Measurements from ENCODE around the gene INTS12.

The INTS12 gene

GRCh38 chr4:105674011-105674410, 34.5 kb downstream of the INTS12 start:
- Histone ChIP-seq H3K36me3 (no peaks in the 10 kb centered on the region), H3K27me3 (no peaks in the 10 kb centered on the region), H3K9me3 (no peaks in the 10 kb centered on the region), H3K4me1 (no peaks in the 10 kb centered on the region), H3K4me3 (ENCODE audit: low read depth, low read length) (no peak overlapping the region)
- DNase-seq: no peak
- TF ChIP-seq CTCF (IDR thresholded peaks at IDR 0.05; ENCODE audit: low read depth, low read length): no peak

GRCh38 chr4:105671301-105671700, 37.2 kb downstream of the INTS12 start:
- Histone ChIP-seq H3K9me3 (no peaks in the 10 kb centered on the region), H3K27me3 (no peaks in the 10 kb centered on the region), H3K36me3 (no peaks in the 10 kb centered on the region), H3K4me3 (ENCODE audit: low read depth, low read length) (no peak overlapping the region), H3K4me1 (no peaks in the 10 kb centered on the region)
- no peak for TF ChIP-seq CTCF (IDR thresholded peaks at IDR 0.05; ENCODE audit: low read depth, low read length)
- DNase-seq: no peak

- Histone ChIP-seq H3K4me1 (no peaks in the 10 kb centered on the region), H3K36me3 (no peaks in the 10 kb centered on the region), H3K9me3 (no peaks in the 10 kb centered on the region), H3K27me3 (no peaks in the 10 kb centered on the region), H3K4me3 (ENCODE audit: low read depth, low read length) (no peak overlapping the region)
- no peak for TF ChIP-seq CTCF (IDR thresholded peaks at IDR 0.05; ENCODE audit: low read depth, low read length)
- DNase-seq: no peak
Observed at GRCh38 chr4:105670684-105671083, 37.8 kb downstream of the INTS12 start.

- H3K27me3 ChIP-seq: no peaks in the 10 kb centered on the region
- no peaks in the 10 kb centered on the region for H3K9me3 ChIP-seq
- no peak overlapping the region for H3K4me3 ChIP-seq (ENCODE audit: low read depth, low read length)
- no peaks in the 10 kb centered on the region for H3K4me1 ChIP-seq
- TF ChIP-seq CTCF (IDR thresholded peaks at IDR 0.05; ENCODE audit: low read depth, low read length): peak; percentile 45
- DNase-seq: no peak
- H3K36me3 ChIP-seq: no peaks in the 10 kb centered on the region
Observed at GRCh38 chr4:105666693-105667092, 41.8 kb downstream of the INTS12 start.

- Histone ChIP-seq H3K4me1 (no peaks in the 10 kb centered on the region), H3K4me3 (ENCODE audit: low read depth, low read length) (no peak overlapping the region), H3K27me3 (no peaks in the 10 kb centered on the region), H3K9me3 (no peaks in the 10 kb centered on the region), H3K36me3 (no peaks in the 10 kb centered on the region)
- no peak for TF ChIP-seq CTCF (IDR thresholded peaks at IDR 0.05; ENCODE audit: low read depth, low read length)
- no peak for DNase-seq
Observed at GRCh38 chr4:105662935-105663675, 45.4 kb downstream of the INTS12 start.

- no peaks in the 10 kb centered on the region for H3K9me3 ChIP-seq
- no peak for TF ChIP-seq CTCF (IDR thresholded peaks at IDR 0.05; ENCODE audit: low read depth, low read length)
- DNase-seq: no peak
Observed at GRCh38 chr4:105661028-105661427, 47.5 kb downstream of the INTS12 start.

More at GRCh38 chr4:105661028-105661427, 47.5 kb downstream of the INTS12 start:
- Histone ChIP-seq H3K36me3 (no peaks in the 10 kb centered on the region), H3K4me1 (no peaks in the 10 kb centered on the region), H3K4me3 (ENCODE audit: low read depth, low read length) (no peak overlapping the region), H3K27me3 (no peaks in the 10 kb centered on the region)
